Lung (tissue), 12 donors: ENCODE measurements around the gene PCSK4. TPM values are rescaled to one million over a fixed set of nuclear protein-coding genes. Genes with fewer than 3 reads are reported as not detected.

Experiments
- ATAC-seq: fragments of 200-7000 bp; cut with Tn5 transposase; one replicate; pipeline ENCODE4 v1.9.1; 2020; ENCODE audit warnings: moderate number of reproducible peaks; ENCODE audit not compliant: insufficient read depth, low FRiP score
- DNase-seq, 3 donors: peaks; one replicate each; pipeline ENCODE4 v3.0.0-alpha.2; 2013 to 2017
- H3K27ac ChIP-seq, 2 donors: one replicate each; pipeline ENCODE4 v1.5.1; 2013; ENCODE audit warnings: mild to moderate bottlenecking in 2 of 2, moderate library complexity in 2 of 2, control low read depth in 1 of 2, inconsistent platforms in 1 of 2, low read depth in 1 of 2, low read length in 1 of 2
- H3K27me3 ChIP-seq, 3 donors: one replicate each; pipeline ENCODE4 v1.5.1; 2013; ENCODE audit warnings: low read length in 2 of 3; ENCODE audit not compliant: control insufficient read depth in 3 of 3, insufficient read depth in 3 of 3
- H3K36me3 ChIP-seq, 4 donors: one replicate each; pipeline ENCODE4 v1.5.1; 2013; ENCODE audit warnings: low read length in 4 of 4, mild to moderate bottlenecking in 1 of 4, moderate library complexity in 1 of 4; ENCODE audit not compliant: control insufficient read depth in 4 of 4, insufficient read depth in 4 of 4
- H3K4me1 ChIP-seq, 5 donors: one replicate each; pipeline ENCODE4 v1.5.1; 2013; ENCODE audit warnings: low read length in 5 of 5, mild to moderate bottlenecking in 2 of 5, moderate library complexity in 1 of 5; ENCODE audit not compliant: control insufficient read depth in 5 of 5, insufficient read depth in 5 of 5
- H3K4me3 ChIP-seq: one replicate; pipeline ENCODE4 v1.5.1; 2013; ENCODE audit warnings: mild to moderate bottlenecking, control low read depth, moderate library complexity
- H3K9ac ChIP-seq, 2 donors: one replicate each; pipeline ENCODE4 v1.5.1; 2013; ENCODE audit warnings: low read length in 2 of 2, control low read depth in 1 of 2; ENCODE audit not compliant: insufficient read depth in 1 of 2
- H3K9me3 ChIP-seq, 4 donors: one replicate each; pipeline ENCODE4 v1.5.1; 2013; ENCODE audit warnings: low read length in 3 of 4, mild to moderate bottlenecking in 1 of 4, moderate library complexity in 1 of 4; ENCODE audit not compliant: control insufficient read depth in 4 of 4, insufficient read depth in 3 of 4
- CTCF ChIP-seq: IDR thresholded peaks from 2 replicates; pipeline ENCODE4 v1.5.1; 2012; ENCODE audit warnings: mild to moderate bottlenecking; ENCODE audit errors: control extremely low read depth, extremely low read depth
- WGBS, 2 donors: extraction: QIAGEN DNeasy Blood & Tissue Kit; methylation state at CpG; one replicate each; pipeline ENCODE4 v1.1.7; 2013; 5-methylcytosine and 5-hydroxymethylcytosine counted together
- polyA plus RNA-seq, 2 donors: library from polyadenylated mRNA; stranded (reverse); fragments of 200-250 nt; gene quantifications; one replicate each; pipeline ENCODE4 v1.2.1, GENCODE V29; 2013
- total RNA-seq, 2 donors: library from RNA; depleted of rRNA in 1 of 2; stranded (reverse); fragments of >200 nt in 1 of 2; gene quantifications; one replicate each; pipeline ENCODE4 v1.2.1, GENCODE V29; 2014 to 2021
- donor health status: control.
- donor health status: control.
- donor health status: Bipolar disorder and iron deficiency.
- donor health status: healthy.
- donor health status: DM: yes; HTN: yes; CAD: no.

Gene PCSK4
- total and polyA plus RNA-seq, 4 donors, result 2.3 to 7.9 (median 5.4) TPM

GRCh38 chr19:1432507-1432887, 57.7 kb downstream of the PCSK4 start:
- no peak overlapping the region for H3K27ac ChIP-seq
- no peak for TF ChIP-seq CTCF
- H3K4me1 ChIP-seq, result no peaks in the 10 kb centered on the region
- H3K36me3 ChIP-seq, result peaks cover 3 to 63% (median 20%) of the 10 kb centered on the region in 4 donors
- DNase-seq (no peak), ATAC-seq (no peak)
- no peak overlapping the region for H3K9ac ChIP-seq
- no peak overlapping the region for H3K4me3 ChIP-seq
- H3K9me3 ChIP-seq, result no peaks in the 10 kb centered on the region
- 94 to 95% methylated on average over 16 of the region's 16 CpGs for WGBS, 2 donors
- H3K27me3 ChIP-seq, result no peaks in the 10 kb centered on the region

DNA sequence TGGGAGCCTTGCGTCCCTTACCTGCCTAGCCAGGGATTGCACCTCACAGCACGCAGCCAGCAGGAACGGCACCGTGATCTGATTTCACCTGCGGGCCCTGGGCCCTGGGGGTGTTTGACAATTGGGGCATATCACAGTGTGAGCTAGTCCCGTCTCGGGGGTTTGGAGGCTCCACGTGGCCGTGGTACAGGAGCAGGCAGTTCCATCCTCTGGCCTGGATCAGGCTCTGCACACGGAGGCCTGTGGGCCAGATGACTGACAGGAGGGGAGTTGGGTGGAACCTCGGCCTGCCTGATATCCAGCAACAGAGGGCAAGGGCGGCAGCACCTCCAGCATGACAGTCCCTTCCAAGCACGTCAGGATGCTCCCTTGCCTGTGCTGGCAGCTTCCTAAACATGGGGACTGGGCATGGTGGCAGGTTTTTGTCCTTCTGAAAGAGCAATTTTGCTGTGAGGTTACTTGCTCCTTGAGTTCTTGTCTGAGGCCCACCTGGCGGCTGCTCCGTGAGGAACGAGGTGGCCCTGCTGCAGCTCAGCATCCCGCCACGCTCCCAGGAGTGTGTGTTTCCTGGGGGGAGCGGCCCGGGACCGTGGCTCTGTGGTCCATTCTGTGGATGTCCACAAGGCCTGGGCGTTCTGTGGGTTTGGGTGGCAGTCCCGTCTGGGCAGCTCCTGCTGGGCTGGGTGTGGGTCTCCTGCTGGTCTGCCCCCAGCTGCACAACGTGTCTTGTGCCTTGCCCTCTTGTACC, 58.2 kb downstream of the PCSK4 start:
- no peak for ATAC-seq
- peaks cover 3 to 68% (median 20%) of the 10 kb centered on the region in 4 donors for H3K36me3 ChIP-seq
- H3K27ac ChIP-seq, result no peak overlapping the region
- no peak overlapping the region for H3K4me3 ChIP-seq
- no peak overlapping the region for H3K9ac ChIP-seq
- 93 to 94% methylated on average over 24 of the region's 24 CpGs for WGBS, 2 donors
- H3K9me3 ChIP-seq, result no peaks in the 10 kb centered on the region
- no peak for TF ChIP-seq CTCF
- H3K4me1 ChIP-seq, result no peaks in the 10 kb centered on the region
- no peak for DNase-seq
- H3K27me3 ChIP-seq, result no peaks in the 10 kb centered on the region

Other genes starting within 250 kb of the PCSK4 start
- gene ATP5F1D, start 248.6 kb downstream of the PCSK4 start, total RNA-seq, result 100 to 1,000 TPM in 1 of 2 donors, 10 to 100 TPM in 1; 27.1 to 217 TPM
- 100 to 1,000 TPM; 157 to 266 TPM for gene ATP5F1D, start 248.6 kb downstream of the PCSK4 start, polyA plus RNA-seq
- 100 to 1,000 TPM in 1 of 2 donors, 10 to 100 TPM in 1; 39.7 to 185 TPM for gene MIDN, start 241.8 kb downstream of the PCSK4 start, total RNA-seq
- 10 to 100 TPM; 49.3 to 68.0 TPM for gene MIDN, start 241.8 kb downstream of the PCSK4 start, polyA plus RNA-seq
- gene CIRBP, start 221.0 kb downstream of the PCSK4 start, total RNA-seq, result 100 to 1,000 TPM; 435 to 443 TPM
- 100 to 1,000 TPM; 313 to 488 TPM for gene CIRBP, start 221.0 kb downstream of the PCSK4 start, polyA plus RNA-seq
- gene FAM174C, start 214.8 kb downstream of the PCSK4 start, total RNA-seq, result 10 to 100 TPM; 17.5 to 66.5 TPM
- 10 to 100 TPM; 72.3 to 89.3 TPM for gene FAM174C, start 214.8 kb downstream of the PCSK4 start, polyA plus RNA-seq
- gene EFNA2, start 204.5 kb downstream of the PCSK4 start, total RNA-seq, result under 1 TPM in 1 of 2 donors, not detected in 1; 0.37 TPM
- not detected for gene EFNA2, start 204.5 kb downstream of the PCSK4 start, polyA plus RNA-seq
- gene NDUFS7, start 106.4 kb downstream of the PCSK4 start, total RNA-seq, result 100 to 1,000 TPM in 1 of 2 donors, 10 to 100 TPM in 1; 33.4 to 114 TPM
- gene NDUFS7, start 106.4 kb downstream of the PCSK4 start, polyA plus RNA-seq, result 100 to 1,000 TPM; 103 to 133 TPM
- 1 to 10 TPM; 7.1 to 8.6 TPM for gene GAMT, start 88.8 kb downstream of the PCSK4 start, total RNA-seq
- gene GAMT, start 88.8 kb downstream of the PCSK4 start, polyA plus RNA-seq, result 1 to 10 TPM; 2.9 to 7.6 TPM
- 100 to 1,000 TPM in 1 of 2 donors, 10 to 100 TPM in 1; 61.4 to 125 TPM for gene DAZAP1, start 82.8 kb downstream of the PCSK4 start, total RNA-seq
- 10 to 100 TPM; 77.3 to 82.8 TPM for gene DAZAP1, start 82.8 kb downstream of the PCSK4 start, polyA plus RNA-seq
- gene RPS15, start 52.0 kb downstream of the PCSK4 start, total RNA-seq, result 1,000 to 10,000 TPM in 1 of 2 donors, 100 to 1,000 TPM in 1; 574 to 1,157 TPM
- gene RPS15, start 52.0 kb downstream of the PCSK4 start, polyA plus RNA-seq, result 1,000 to 10,000 TPM; 2,710 to 2,993 TPM
- gene APC2, start 40.2 kb downstream of the PCSK4 start, total RNA-seq, result under 1 TPM; 0.15 to 0.37 TPM
- under 1 TPM; 0.01 to 0.04 TPM for gene APC2, start 40.2 kb downstream of the PCSK4 start, polyA plus RNA-seq
- 10 to 100 TPM; 24.1 to 35.8 TPM for gene C19orf25, start 11.1 kb downstream of the PCSK4 start, total RNA-seq
- gene C19orf25, start 11.1 kb downstream of the PCSK4 start, polyA plus RNA-seq, result 10 to 100 TPM; 33.3 to 42.6 TPM
- 1 to 10 TPM; 3.0 to 6.8 TPM for gene REEP6, start 831 bp upstream of the PCSK4 start, total RNA-seq
- 1 to 10 TPM; 2.5 to 7.6 TPM for gene REEP6, start 831 bp upstream of the PCSK4 start, polyA plus RNA-seq
- 1 to 10 TPM in 1 of 2 donors, under 1 TPM in 1; 0.97 to 2.8 TPM for gene ADAMTSL5, start 22.7 kb upstream of the PCSK4 start, total RNA-seq
- gene ADAMTSL5, start 22.7 kb upstream of the PCSK4 start, polyA plus RNA-seq, result 1 to 10 TPM; 1.4 to 1.5 TPM
- not detected for gene PLK5, start 33.7 kb upstream of the PCSK4 start, total RNA-seq
- gene PLK5, start 33.7 kb upstream of the PCSK4 start, polyA plus RNA-seq, result under 1 TPM in 1 of 2 donors, not detected in 1; 0.09 TPM
- gene MEX3D, start 78.0 kb upstream of the PCSK4 start, total RNA-seq, result 10 to 100 TPM; 31.0 to 33.9 TPM
- 1 to 10 TPM; 4.8 to 8.6 TPM for gene MEX3D, start 78.0 kb upstream of the PCSK4 start, polyA plus RNA-seq
- 100 to 1,000 TPM in 1 of 2 donors, 10 to 100 TPM in 1; 48.1 to 102 TPM for gene MBD3, start 102.5 kb upstream of the PCSK4 start, total RNA-seq
- 100 to 1,000 TPM in 1 of 2 donors, 10 to 100 TPM in 1; 74.8 to 129 TPM for gene MBD3, start 102.5 kb upstream of the PCSK4 start, polyA plus RNA-seq
- 100 to 1,000 TPM in 1 of 2 donors, 10 to 100 TPM in 1; 35.4 to 225 TPM for gene UQCR11, start 115.1 kb upstream of the PCSK4 start, total RNA-seq
- 100 to 1,000 TPM; 122 to 131 TPM for gene UQCR11, start 115.1 kb upstream of the PCSK4 start, polyA plus RNA-seq
- 10 to 100 TPM; 50.2 to 58.1 TPM for gene TCF3, start 162.3 kb upstream of the PCSK4 start, total RNA-seq
- 10 to 100 TPM; 36.9 to 40.1 TPM for gene TCF3, start 162.3 kb upstream of the PCSK4 start, polyA plus RNA-seq